ENCODE results near the gene CD300LB. TPM values are rescaled to one million over a fixed set of nuclear protein-coding genes. Genes with fewer than 3 reads are reported as not detected.
A peak's percentile ranks its signal among the peaks of the same experiment; 100 is the strongest.
"Not testable (repeated sequence)": the region's sequence is repeated elsewhere in the genome, so short reads cannot be mapped to it uniquely, and the experiment has no call there.

CD300LB gene
- total RNA-seq, 1 donor: 0.81 TPM

GRCh38 chr17:74502861-74503260 lies 28.4 kb downstream of the CD300LB start:
- DNase-seq (ENCODE audit: low read depth in 2 of 3, low spot score in 2 of 3): no peak

GRCh38 chr17:74499992-74500391 lies 31.3 kb downstream of the CD300LB start:
- DNase-seq (ENCODE audit: low read depth in 2 of 3, low spot score in 2 of 3): no peak

GRCh38 chr17:74497471-74497870 lies 33.8 kb downstream of the CD300LB start:
- DNase-seq (ENCODE audit: low read depth in 2 of 3, low spot score in 2 of 3): no peak

- peak; percentile 47 to 77 (median 65) for DNase-seq (ENCODE audit: low read depth in 2 of 3, low spot score in 2 of 3)
Measured at GRCh38 chr17:74493331-74493833, 37.9 kb downstream of the CD300LB start.

GRCh38 chr17:74491626-74492025 lies 39.6 kb downstream of the CD300LB start:
- no peak for DNase-seq (ENCODE audit: low read depth in 2 of 3, low spot score in 2 of 3)

GRCh38 chr17:74490716-74491115 lies 40.6 kb downstream of the CD300LB start:
- DNase-seq (ENCODE audit: low read depth in 2 of 3, low spot score in 2 of 3): no peak

- not testable (repeated sequence) for DNase-seq (ENCODE audit: low read depth in 2 of 3, low spot score in 2 of 3)
Measured at GRCh38 chr17:74488276-74488675, 43.0 kb downstream of the CD300LB start.

- DNase-seq (ENCODE audit: low read depth in 2 of 3, low spot score in 2 of 3): no peak
Measured at GRCh38 chr17:74485841-74486240, 45.4 kb downstream of the CD300LB start.

- no peak for DNase-seq (ENCODE audit: low read depth in 2 of 3, low spot score in 2 of 3)
Measured at GRCh38 chr17:74485022-74485743, 46.1 kb downstream of the CD300LB start.

GRCh38 chr17:74484066-74484465 lies 47.2 kb downstream of the CD300LB start:
- no peak for DNase-seq (ENCODE audit: low read depth in 2 of 3, low spot score in 2 of 3)

GRCh38 chr17:74481621-74482020 lies 49.7 kb downstream of the CD300LB start:
- DNase-seq (ENCODE audit: low read depth in 2 of 3, low spot score in 2 of 3): no peak

- DNase-seq (ENCODE audit: low read depth in 2 of 3, low spot score in 2 of 3): no peak
Measured at GRCh38 chr17:74480290-74480689, 51.0 kb downstream of the CD300LB start.

GRCh38 chr17:74478420-74479100 lies 52.7 kb downstream of the CD300LB start:
- DNase-seq (ENCODE audit: low read depth in 2 of 3, low spot score in 2 of 3): peak in 1 of 3 donors; percentile 44

- DNase-seq (ENCODE audit: low read depth in 2 of 3, low spot score in 2 of 3): no peak
Measured at GRCh38 chr17:74477411-74477810, 53.9 kb downstream of the CD300LB start.

- no peak for DNase-seq (ENCODE audit: low read depth in 2 of 3, low spot score in 2 of 3)
Measured at GRCh38 chr17:74475189-74475588, 56.1 kb downstream of the CD300LB start.

GRCh38 chr17:74474043-74474792 lies 57.1 kb downstream of the CD300LB start:
- DNase-seq (ENCODE audit: low read depth in 2 of 3, low spot score in 2 of 3): no peak

- DNase-seq (ENCODE audit: low read depth in 2 of 3, low spot score in 2 of 3): no peak
Measured at GRCh38 chr17:74473294-74473693, 58.0 kb downstream of the CD300LB start.

- DNase-seq (ENCODE audit: low read depth in 2 of 3, low spot score in 2 of 3): no peak
Measured at GRCh38 chr17:74472890-74473289, 58.4 kb downstream of the CD300LB start.

GRCh38 chr17:74471341-74471740 lies 59.9 kb downstream of the CD300LB start:
- no peak for DNase-seq (ENCODE audit: low read depth in 2 of 3, low spot score in 2 of 3)

All from hematopoietic multipotent progenitor cell (in vitro differentiated cells).